ENCODE measurements around the gene RAB3GAP2. TPM values are rescaled to one million over a fixed set of nuclear protein-coding genes. Genes with fewer than 3 reads are reported as not detected.

RAB3GAP2 gene
- total and polyA plus RNA-seq, 10 of the 15 experiments (the other 5 are each of a cell fraction or from before 2014, with no cell fraction given), result 11.9 to 51.1 (median 24.4) TPM

DNA sequence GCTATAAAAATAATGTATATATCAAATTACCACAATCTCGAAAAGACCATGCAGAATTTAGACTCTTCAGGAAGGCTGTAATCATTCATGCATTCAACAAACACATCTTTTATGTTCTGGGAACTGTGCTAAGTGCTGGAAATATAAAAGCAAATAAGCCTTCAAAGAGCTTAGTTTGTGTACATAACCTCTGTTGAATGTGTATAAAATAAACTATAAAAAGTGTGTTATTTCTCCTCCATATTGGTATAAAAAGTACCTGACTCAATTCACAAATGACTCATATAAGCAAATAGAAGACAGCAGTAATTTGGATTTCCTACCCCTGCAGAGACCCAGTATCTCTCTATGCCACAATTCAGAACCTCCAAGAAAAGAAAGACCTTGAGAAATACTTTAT is 36.8 kb downstream of the RAB3GAP2 start (continued):
- TF ChIP-seq, protein P1, sequence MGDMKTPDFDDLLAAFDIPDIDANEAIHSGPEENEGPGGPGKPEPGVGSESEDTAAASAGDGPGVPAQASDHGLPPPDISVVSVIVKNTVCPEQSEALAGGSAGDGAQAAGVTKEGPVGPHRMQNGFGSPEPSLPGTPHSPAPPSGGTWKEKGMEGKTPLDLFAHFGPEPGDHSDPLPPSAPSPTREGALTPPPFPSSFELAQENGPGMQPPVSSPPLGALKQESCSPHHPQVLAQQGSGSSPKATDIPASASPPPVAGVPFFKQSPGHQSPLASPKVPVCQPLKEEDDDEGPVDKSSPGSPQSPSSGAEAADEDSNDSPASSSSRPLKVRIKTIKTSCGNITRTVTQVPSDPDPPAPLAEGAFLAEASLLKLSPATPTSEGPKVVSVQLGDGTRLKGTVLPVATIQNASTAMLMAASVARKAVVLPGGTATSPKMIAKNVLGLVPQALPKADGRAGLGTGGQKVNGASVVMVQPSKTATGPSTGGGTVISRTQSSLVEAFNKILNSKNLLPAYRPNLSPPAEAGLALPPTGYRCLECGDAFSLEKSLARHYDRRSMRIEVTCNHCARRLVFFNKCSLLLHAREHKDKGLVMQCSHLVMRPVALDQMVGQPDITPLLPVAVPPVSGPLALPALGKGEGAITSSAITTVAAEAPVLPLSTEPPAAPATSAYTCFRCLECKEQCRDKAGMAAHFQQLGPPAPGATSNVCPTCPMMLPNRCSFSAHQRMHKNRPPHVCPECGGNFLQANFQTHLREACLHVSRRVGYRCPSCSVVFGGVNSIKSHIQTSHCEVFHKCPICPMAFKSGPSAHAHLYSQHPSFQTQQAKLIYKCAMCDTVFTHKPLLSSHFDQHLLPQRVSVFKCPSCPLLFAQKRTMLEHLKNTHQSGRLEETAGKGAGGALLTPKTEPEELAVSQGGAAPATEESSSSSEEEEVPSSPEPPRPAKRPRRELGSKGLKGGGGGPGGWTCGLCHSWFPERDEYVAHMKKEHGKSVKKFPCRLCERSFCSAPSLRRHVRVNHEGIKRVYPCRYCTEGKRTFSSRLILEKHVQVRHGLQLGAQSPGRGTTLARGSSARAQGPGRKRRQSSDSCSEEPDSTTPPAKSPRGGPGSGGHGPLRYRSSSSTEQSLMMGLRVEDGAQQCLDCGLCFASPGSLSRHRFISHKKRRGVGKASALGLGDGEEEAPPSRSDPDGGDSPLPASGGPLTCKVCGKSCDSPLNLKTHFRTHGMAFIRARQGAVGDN (IDR thresholded peaks at IDR 0.05), result no peak
- TF ChIP-seq ETV6 (conservative IDR thresholded peaks at IDR 0.05 in 1 of 2, IDR thresholded peaks at IDR 0.05 in 1 of 2; ENCODE audit: borderline replicate concordance in 1 of 2, low read depth in 1 of 2), result no peak
- TF ChIP-seq, protein P2, sequence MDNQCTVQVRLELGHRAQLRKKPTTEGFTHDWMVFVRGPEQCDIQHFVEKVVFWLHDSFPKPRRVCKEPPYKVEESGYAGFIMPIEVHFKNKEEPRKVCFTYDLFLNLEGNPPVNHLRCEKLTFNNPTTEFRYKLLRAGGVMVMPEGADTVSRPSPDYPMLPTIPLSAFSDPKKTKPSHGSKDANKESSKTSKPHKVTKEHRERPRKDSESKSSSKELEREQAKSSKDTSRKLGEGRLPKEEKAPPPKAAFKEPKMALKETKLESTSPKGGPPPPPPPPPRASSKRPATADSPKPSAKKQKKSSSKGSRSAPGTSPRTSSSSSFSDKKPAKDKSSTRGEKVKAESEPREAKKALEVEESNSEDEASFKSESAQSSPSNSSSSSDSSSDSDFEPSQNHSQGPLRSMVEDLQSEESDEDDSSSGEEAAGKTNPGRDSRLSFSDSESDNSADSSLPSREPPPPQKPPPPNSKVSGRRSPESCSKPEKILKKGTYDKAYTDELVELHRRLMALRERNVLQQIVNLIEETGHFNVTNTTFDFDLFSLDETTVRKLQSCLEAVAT (IDR thresholded peaks at IDR 0.05), result no peak
- TF ChIP-seq RFX5 (IDR thresholded peaks at IDR 0.05; ENCODE audit: low read depth, low read length), result no peak

DNA sequence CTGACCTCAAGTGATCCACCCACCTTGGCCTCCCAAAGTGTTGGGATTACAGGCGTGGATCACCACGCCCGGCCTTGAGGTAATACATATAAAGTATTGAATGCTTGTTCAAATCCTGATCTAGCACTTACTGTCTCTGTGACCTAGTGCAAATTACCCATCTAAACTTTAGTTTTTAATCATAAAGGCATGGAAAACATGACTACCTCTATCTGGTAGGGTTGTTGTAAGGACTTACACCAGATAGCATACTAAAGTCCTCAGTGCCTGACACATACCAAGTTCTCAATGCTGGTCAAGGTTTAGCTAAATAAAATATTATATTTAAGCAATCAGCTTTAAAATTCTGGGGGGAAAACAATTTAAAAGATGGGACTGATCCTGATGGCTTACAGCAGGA is 38.3 kb downstream of the RAB3GAP2 start:
- Histone ChIP-seq H3K27ac (ENCODE audit: control insufficient read depth, insufficient read depth) (no peak overlapping the region), H2AFZ (ENCODE audit: control insufficient read depth, low read depth, low read length) (no peak overlapping the region), H4K20me1 (ENCODE audit: control insufficient read depth, insufficient read depth) (no peaks in the 10 kb centered on the region), H3K4me3 (no peak overlapping the region), H3K27me3 (replicated peaks in 1 of 2; ENCODE audit: control insufficient read depth in 2 of 2, insufficient read depth in 2 of 2, low read length in 1 of 2) (no peaks in the 10 kb centered on the region), H3K4me2 (ENCODE audit: control insufficient read depth, insufficient read depth) (no peak overlapping the region), H3K9me3 (replicated peaks; ENCODE audit: control insufficient read depth, insufficient read depth, low read length) (peaks cover 1% of the 10 kb centered on the region; the same call in 1 of the 3 replicates), H3K79me2 (ENCODE audit: control insufficient read depth, insufficient read depth, low read length) (peaks cover 18% of the 10 kb centered on the region), H3K36me3 (ENCODE audit: control insufficient read depth in 2 of 2, insufficient read depth in 2 of 2, low read length in 1 of 2) (peaks cover 2 to 17% of the 10 kb centered on the region in 2 experiments), H3K4me1 (ENCODE audit: control insufficient read depth, insufficient read depth, low read length) (no peaks in the 10 kb centered on the region), H3K9ac (ENCODE audit: control insufficient read depth, insufficient read depth, low read length) (no peak overlapping the region)
- SMC1A ChIA-PET (ENCODE audit: uncharacterized antibody, unreplicated experiment), result interaction anchor here (1.0 to 4.5 kb wide), 6 partner anchors 9 to 43 kb away, joined by 3 to 24 read pairs (median 4); no protein-coding TSS in a partner anchor
- intact Hi-C loops (cut with micrococcal nuclease; ENCODE audit: unreplicated experiment), result no loop called here
- DNase-seq (ENCODE audit: low read depth, low spot score) (no peak), ATAC-seq (no peak), FAIRE-seq (no peak)
- CTCF ChIA-PET, result interaction anchor here (1.0 to 2.4 kb wide), 2 partner anchors 14 to 16 kb away, joined by 3 to 13 read pairs; no protein-coding TSS in a partner anchor
- BruUV-seq (replicated peaks), result no TSS peak
- WGBS (ENCODE audit: insufficient coverage, insufficient replicate concordance, low lambda C conversion rate, missing lambda C conversion rate), result 98% methylated on average over 3 of the region's 3 CpGs
- POLR2A ChIA-PET, result interaction anchor here (1.1 to 1.3 kb wide), 2 partner anchors 7 to 184 kb away, joined by 3 to 4 read pairs; no protein-coding TSS in a partner anchor
- in situ Hi-C loops (cut with MboI), result loop anchor here (25.0 kb wide), 1 partner anchor 1047 kb away; no protein-coding TSS in a partner anchor
- RAD21 ChIA-PET (ENCODE audit: unreplicated experiment), result no interaction called here
- TF ChIP-seq KLF5 (IDR thresholded peaks at IDR 0.05; ENCODE audit: partially characterized antibody) (no peak), MEF2B (IDR thresholded peaks at IDR 0.05; ENCODE audit: partially characterized antibody, poor library complexity, severe bottlenecking) (no peak), SIN3A (IDR thresholded peaks at IDR 0.05; ENCODE audit: low read depth, low read length) (no peak), HDAC6 (IDR thresholded peaks at IDR 0.05; ENCODE audit: unreplicated experiment) (no peak)
- TF ChIP-seq, protein P3, sequence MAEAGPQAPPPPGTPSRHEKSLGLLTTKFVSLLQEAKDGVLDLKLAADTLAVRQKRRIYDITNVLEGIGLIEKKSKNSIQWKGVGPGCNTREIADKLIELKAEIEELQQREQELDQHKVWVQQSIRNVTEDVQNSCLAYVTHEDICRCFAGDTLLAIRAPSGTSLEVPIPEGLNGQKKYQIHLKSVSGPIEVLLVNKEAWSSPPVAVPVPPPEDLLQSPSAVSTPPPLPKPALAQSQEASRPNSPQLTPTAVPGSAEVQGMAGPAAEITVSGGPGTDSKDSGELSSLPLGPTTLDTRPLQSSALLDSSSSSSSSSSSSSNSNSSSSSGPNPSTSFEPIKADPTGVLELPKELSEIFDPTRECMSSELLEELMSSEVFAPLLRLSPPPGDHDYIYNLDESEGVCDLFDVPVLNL (IDR thresholded peaks at IDR 0.05; ENCODE audit: low read depth, low read length), result no peak
- TF ChIP-seq, protein P4, sequence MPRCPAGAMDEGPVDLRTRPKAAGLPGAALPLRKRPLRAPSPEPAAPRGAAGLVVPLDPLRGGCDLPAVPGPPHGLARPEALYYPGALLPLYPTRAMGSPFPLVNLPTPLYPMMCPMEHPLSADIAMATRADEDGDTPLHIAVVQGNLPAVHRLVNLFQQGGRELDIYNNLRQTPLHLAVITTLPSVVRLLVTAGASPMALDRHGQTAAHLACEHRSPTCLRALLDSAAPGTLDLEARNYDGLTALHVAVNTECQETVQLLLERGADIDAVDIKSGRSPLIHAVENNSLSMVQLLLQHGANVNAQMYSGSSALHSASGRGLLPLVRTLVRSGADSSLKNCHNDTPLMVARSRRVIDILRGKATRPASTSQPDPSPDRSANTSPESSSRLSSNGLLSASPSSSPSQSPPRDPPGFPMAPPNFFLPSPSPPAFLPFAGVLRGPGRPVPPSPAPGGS (IDR thresholded peaks at IDR 0.05; ENCODE audit: borderline replicate concordance, insufficient read depth, low read depth, low read length, poor library complexity, severe bottlenecking), result no peak
- TF ChIP-seq, protein P5, sequence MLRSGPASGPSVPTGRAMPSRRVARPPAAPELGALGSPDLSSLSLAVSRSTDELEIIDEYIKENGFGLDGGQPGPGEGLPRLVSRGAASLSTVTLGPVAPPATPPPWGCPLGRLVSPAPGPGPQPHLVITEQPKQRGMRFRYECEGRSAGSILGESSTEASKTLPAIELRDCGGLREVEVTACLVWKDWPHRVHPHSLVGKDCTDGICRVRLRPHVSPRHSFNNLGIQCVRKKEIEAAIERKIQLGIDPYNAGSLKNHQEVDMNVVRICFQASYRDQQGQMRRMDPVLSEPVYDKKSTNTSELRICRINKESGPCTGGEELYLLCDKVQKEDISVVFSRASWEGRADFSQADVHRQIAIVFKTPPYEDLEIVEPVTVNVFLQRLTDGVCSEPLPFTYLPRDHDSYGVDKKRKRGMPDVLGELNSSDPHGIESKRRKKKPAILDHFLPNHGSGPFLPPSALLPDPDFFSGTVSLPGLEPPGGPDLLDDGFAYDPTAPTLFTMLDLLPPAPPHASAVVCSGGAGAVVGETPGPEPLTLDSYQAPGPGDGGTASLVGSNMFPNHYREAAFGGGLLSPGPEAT (IDR thresholded peaks at IDR 0.05; ENCODE audit: low read depth), result no peak
